Measurements from ENCODE around the gene RPS6KA1. TPM values are rescaled to one million over a fixed set of nuclear protein-coding genes. Genes with fewer than 3 reads are reported as not detected.

RPS6KA1 gene
- total and polyA plus RNA-seq, 2 of the 13 experiments (the other 11 are each of a cell fraction or from before 2014, with no cell fraction given) = 19.6 to 24.2 TPM

DNA sequence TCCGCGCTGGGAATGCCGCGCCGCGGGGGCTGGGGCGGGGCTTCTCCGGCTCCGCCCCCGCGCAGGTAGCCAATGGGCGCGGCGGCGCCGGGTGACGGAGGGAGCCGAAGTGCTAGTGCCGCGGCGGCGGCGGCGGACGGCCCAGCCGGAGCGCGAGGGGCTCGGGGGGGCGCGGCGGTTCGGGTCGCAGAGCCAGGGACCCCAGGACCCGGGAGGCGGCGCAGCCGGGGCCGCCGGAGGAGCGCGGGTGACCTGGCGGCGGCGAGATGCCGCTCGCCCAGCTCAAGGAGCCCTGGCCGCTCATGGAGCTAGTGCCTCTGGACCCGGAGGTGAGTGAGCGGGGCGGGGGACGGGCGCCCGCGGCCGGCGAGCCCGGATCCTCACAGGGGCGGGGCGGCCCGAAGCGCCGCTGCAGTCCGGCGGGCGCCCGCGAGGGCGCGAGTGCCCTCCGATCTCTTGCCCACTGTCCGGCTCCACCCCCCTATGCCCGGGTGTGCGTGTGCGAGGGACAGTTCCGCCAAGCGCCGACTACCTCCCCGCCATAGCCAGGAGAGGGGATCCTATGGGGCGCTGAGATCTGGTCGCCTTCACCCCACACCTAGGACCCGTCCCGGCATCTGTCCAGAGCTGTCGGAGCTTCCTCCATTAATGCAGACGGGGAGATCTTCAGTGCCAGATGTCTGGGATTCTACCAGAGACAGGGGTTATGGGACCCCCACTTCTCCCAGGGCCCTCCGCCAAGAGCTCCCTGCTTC lies at the start of gene RPS6KA1 (continued):
- TF ChIP-seq, protein P1, sequence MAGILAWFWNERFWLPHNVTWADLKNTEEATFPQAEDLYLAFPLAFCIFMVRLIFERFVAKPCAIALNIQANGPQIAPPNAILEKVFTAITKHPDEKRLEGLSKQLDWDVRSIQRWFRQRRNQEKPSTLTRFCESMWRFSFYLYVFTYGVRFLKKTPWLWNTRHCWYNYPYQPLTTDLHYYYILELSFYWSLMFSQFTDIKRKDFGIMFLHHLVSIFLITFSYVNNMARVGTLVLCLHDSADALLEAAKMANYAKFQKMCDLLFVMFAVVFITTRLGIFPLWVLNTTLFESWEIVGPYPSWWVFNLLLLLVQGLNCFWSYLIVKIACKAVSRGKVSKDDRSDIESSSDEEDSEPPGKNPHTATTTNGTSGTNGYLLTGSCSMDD (CRISPR knock-in tag; IDR thresholded peaks at IDR 0.05) = no peak
- TF ChIP-seq ELF3 (CRISPR knock-in tag; IDR thresholded peaks at IDR 0.05) (no peak), RXRB (CRISPR knock-in tag; IDR thresholded peaks at IDR 0.05; ENCODE audit: borderline replicate concordance) (no peak), ZMYM2 (CRISPR knock-in tag; IDR thresholded peaks at IDR 0.05) (no peak), NR3C1 (CRISPR knock-in tag; IDR thresholded peaks at IDR 0.05) (no peak), KLF16 (CRISPR knock-in tag; IDR thresholded peaks at IDR 0.05) (no peak), ZNF746 (CRISPR knock-in tag; IDR thresholded peaks at IDR 0.05) (no peak)
- TF ChIP-seq, protein P2, sequence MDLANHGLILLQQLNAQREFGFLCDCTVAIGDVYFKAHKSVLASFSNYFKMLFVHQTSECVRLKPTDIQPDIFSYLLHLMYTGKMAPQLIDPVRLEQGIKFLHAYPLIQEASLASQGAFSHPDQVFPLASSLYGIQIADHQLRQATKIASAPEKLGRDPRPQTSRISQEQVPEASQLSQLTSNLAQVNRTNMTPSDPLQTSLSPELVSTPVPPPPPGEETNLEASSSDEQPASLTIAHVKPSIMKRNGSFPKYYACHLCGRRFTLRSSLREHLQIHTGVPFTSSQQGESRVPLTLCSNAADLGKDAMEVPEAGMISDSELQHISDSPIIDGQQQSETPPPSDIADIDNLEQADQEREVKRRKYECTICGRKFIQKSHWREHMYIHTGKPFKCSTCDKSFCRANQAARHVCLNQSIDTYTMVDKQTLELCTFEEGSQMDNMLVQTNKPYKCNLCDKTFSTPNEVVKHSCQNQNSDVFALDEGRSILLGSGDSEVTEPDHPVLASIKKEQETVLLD (CRISPR knock-in tag; IDR thresholded peaks at IDR 0.05; ENCODE audit: low read depth) = peak; percentile 16; the same call in 1 of the 2 replicates
- TF ChIP-seq, protein P3, sequence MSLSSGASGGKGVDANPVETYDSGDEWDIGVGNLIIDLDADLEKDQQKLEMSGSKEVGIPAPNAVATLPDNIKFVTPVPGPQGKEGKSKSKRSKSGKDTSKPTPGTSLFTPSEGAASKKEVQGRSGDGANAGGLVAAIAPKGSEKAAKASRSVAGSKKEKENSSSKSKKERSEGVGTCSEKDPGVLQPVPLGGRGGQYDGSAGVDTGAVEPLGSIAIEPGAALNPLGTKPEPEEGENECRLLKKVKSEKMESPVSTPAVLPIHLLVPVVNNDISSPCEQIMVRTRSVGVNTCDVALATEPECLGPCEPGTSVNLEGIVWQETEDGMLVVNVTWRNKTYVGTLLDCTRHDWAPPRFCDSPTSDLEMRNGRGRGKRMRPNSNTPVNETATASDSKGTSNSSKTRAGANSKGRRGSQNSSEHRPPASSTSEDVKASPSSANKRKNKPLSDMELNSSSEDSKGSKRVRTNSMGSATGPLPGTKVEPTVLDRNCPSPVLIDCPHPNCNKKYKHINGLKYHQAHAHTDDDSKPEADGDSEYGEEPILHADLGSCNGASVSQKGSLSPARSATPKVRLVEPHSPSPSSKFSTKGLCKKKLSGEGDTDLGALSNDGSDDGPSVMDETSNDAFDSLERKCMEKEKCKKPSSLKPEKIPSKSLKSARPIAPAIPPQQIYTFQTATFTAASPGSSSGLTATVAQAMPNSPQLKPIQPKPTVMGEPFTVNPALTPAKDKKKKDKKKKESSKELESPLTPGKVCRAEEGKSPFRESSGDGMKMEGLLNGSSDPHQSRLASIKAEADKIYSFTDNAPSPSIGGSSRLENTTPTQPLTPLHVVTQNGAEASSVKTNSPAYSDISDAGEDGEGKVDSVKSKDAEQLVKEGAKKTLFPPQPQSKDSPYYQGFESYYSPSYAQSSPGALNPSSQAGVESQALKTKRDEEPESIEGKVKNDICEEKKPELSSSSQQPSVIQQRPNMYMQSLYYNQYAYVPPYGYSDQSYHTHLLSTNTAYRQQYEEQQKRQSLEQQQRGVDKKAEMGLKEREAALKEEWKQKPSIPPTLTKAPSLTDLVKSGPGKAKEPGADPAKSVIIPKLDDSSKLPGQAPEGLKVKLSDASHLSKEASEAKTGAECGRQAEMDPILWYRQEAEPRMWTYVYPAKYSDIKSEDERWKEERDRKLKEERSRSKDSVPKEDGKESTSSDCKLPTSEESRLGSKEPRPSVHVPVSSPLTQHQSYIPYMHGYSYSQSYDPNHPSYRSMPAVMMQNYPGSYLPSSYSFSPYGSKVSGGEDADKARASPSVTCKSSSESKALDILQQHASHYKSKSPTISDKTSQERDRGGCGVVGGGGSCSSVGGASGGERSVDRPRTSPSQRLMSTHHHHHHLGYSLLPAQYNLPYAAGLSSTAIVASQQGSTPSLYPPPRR (CRISPR knock-in tag; IDR thresholded peaks at IDR 0.05; ENCODE audit: borderline replicate concordance) = no peak
- TF ChIP-seq, protein P4, sequence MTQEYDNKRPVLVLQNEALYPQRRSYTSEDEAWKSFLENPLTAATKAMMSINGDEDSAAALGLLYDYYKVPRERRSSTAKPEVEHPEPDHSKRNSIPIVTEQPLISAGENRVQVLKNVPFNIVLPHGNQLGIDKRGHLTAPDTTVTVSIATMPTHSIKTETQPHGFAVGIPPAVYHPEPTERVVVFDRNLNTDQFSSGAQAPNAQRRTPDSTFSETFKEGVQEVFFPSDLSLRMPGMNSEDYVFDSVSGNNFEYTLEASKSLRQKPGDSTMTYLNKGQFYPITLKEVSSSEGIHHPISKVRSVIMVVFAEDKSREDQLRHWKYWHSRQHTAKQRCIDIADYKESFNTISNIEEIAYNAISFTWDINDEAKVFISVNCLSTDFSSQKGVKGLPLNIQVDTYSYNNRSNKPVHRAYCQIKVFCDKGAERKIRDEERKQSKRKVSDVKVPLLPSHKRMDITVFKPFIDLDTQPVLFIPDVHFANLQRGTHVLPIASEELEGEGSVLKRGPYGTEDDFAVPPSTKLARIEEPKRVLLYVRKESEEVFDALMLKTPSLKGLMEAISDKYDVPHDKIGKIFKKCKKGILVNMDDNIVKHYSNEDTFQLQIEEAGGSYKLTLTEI (CRISPR knock-in tag; conservative IDR thresholded peaks at IDR 0.05) = no peak
- TF ChIP-seq, protein P5, sequence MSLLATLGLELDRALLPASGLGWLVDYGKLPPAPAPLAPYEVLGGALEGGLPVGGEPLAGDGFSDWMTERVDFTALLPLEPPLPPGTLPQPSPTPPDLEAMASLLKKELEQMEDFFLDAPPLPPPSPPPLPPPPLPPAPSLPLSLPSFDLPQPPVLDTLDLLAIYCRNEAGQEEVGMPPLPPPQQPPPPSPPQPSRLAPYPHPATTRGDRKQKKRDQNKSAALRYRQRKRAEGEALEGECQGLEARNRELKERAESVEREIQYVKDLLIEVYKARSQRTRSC (CRISPR knock-in tag; IDR thresholded peaks at IDR 0.05; ENCODE audit: low read depth) = no peak
- TF ChIP-seq, protein P6, sequence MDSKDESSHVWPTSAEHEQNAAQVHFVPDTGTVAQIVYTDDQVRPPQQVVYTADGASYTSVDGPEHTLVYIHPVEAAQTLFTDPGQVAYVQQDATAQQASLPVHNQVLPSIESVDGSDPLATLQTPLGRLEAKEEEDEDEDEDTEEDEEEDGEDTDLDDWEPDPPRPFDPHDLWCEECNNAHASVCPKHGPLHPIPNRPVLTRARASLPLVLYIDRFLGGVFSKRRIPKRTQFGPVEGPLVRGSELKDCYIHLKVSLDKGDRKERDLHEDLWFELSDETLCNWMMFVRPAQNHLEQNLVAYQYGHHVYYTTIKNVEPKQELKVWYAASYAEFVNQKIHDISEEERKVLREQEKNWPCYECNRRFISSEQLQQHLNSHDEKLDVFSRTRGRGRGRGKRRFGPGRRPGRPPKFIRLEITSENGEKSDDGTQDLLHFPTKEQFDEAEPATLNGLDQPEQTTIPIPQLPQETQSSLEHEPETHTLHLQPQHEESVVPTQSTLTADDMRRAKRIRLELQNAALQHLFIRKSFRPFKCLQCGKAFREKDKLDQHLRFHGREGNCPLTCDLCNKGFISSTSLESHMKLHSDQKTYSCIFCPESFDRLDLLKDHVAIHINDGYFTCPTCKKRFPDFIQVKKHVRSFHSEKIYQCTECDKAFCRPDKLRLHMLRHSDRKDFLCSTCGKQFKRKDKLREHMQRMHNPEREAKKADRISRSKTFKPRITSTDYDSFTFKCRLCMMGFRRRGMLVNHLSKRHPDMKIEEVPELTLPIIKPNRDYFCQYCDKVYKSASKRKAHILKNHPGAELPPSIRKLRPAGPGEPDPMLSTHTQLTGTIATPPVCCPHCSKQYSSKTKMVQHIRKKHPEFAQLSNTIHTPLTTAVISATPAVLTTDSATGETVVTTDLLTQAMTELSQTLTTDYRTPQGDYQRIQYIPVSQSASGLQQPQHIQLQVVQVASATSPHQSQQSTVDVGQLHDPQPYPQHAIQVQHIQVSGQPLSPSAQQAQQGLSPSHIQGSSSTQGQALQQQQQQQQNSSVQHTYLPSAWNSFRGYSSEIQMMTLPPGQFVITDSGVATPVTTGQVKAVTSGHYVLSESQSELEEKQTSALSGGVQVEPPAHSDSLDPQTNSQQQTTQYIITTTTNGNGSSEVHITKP (CRISPR knock-in tag; IDR thresholded peaks at IDR 0.05; ENCODE audit: low read depth) = no peak
